Adipocyte (in vitro differentiated cells): ENCODE data around the gene MPZL1.
"Not testable (repeated sequence)": the region's sequence is repeated elsewhere in the genome, so short reads cannot be mapped to it uniquely, and the experiment has no call there.

Experiments
- DNase-seq: peaks from one replicate; pipeline ENCODE4 v3.0.0-alpha.2; 2015; ENCODE audit warnings: low read depth
- H3K27me3 ChIP-seq: replicated peaks from 2 replicates; pipeline ENCODE4 v1.7.0; 2013; ENCODE audit warnings: mild to moderate bottlenecking, low read length, moderate library complexity; ENCODE audit not compliant: control insufficient read depth, insufficient read depth
- H3K36me3 ChIP-seq: 2 replicates; pipeline ENCODE4 v1.7.0; 2013; ENCODE audit warnings: low read length, mild to moderate bottlenecking, moderate library complexity; ENCODE audit not compliant: control insufficient read depth, insufficient read depth, severe bottlenecking
- H3K4me1 ChIP-seq: 2 replicates; pipeline ENCODE4 v1.7.0; 2013; ENCODE audit warnings: mild to moderate bottlenecking, low read length, moderate library complexity; ENCODE audit not compliant: control insufficient read depth, insufficient read depth
- H3K4me3 ChIP-seq: 2 replicates; pipeline ENCODE4 v1.7.0; 2013; ENCODE audit warnings: mild to moderate bottlenecking, low read length, moderate library complexity
- H3K9ac ChIP-seq: 2 replicates; pipeline ENCODE4 v1.7.0; 2013; ENCODE audit warnings: mild to moderate bottlenecking, low read length, moderate library complexity
- H3K9me3 ChIP-seq: 2 replicates; pipeline ENCODE4 v1.7.0; 2013; ENCODE audit warnings: mild to moderate bottlenecking, low read length, moderate library complexity; ENCODE audit not compliant: control insufficient read depth

MPZL1 gene

GRCh38 chr1:167710836-167711235, 10.9 kb upstream of the MPZL1 start:
- DNase-seq, result no peak
- Histone ChIP-seq H3K27me3 (no peaks in the 10 kb centered on the region), H3K9ac (no peak overlapping the region), H3K4me3 (no peak overlapping the region), H3K9me3 (no peaks in the 10 kb centered on the region), H3K4me1 (peaks cover 26% of the 10 kb centered on the region), H3K36me3 (no peaks in the 10 kb centered on the region)

- Histone ChIP-seq H3K4me3 (no peak overlapping the region), H3K36me3 (no peaks in the 10 kb centered on the region), H3K4me1 (peaks cover 26% of the 10 kb centered on the region), H3K9ac (no peak overlapping the region), H3K27me3 (no peaks in the 10 kb centered on the region), H3K9me3 (no peaks in the 10 kb centered on the region)
- no peak for DNase-seq
Measured at GRCh38 chr1:167711797-167712196, 10.0 kb upstream of the MPZL1 start.

- H3K9me3 ChIP-seq, result no peaks in the 10 kb centered on the region
- H3K4me1 ChIP-seq, result peaks cover 27% of the 10 kb centered on the region
- peak overlapping the region; percentile 92 for H3K9ac ChIP-seq
- no peaks in the 10 kb centered on the region for H3K27me3 ChIP-seq
- H3K4me3 ChIP-seq, result peak overlapping the region; percentile 90
- H3K36me3 ChIP-seq, result no peaks in the 10 kb centered on the region
- peak; percentile 45 for DNase-seq
Measured at GRCh38 chr1:167713330-167714081, 8.3 kb upstream of the MPZL1 start.

GRCh38 chr1:167714098-167714438, 7.7 kb upstream of the MPZL1 start:
- peak; percentile 96 for DNase-seq
- Histone ChIP-seq H3K9me3 (no peaks in the 10 kb centered on the region), H3K27me3 (no peaks in the 10 kb centered on the region), H3K36me3 (no peaks in the 10 kb centered on the region), H3K4me1 (peaks cover 30% of the 10 kb centered on the region), H3K9ac (peak overlapping the region; percentile 92), H3K4me3 (peak overlapping the region; percentile 90)

- Histone ChIP-seq H3K4me3 (peak overlapping the region; percentile 90), H3K4me1 (peaks cover 30% of the 10 kb centered on the region), H3K27me3 (no peaks in the 10 kb centered on the region), H3K9me3 (no peaks in the 10 kb centered on the region), H3K36me3 (no peaks in the 10 kb centered on the region), H3K9ac (peak overlapping the region; percentile 92)
- DNase-seq, result peak; percentile 87
Measured at GRCh38 chr1:167714439-167715156, 7.2 kb upstream of the MPZL1 start.

- peak overlapping the region; percentile 90 for H3K4me3 ChIP-seq
- peaks cover 30% of the 10 kb centered on the region for H3K4me1 ChIP-seq
- no peaks in the 10 kb centered on the region for H3K9me3 ChIP-seq
- H3K36me3 ChIP-seq, result no peaks in the 10 kb centered on the region
- H3K9ac ChIP-seq, result peak overlapping the region; percentile 92
- DNase-seq, result peak; percentile 92
- H3K27me3 ChIP-seq, result no peaks in the 10 kb centered on the region
Measured at GRCh38 chr1:167715157-167715999, 6.4 kb upstream of the MPZL1 start.

- Histone ChIP-seq H3K36me3 (no peaks in the 10 kb centered on the region), H3K4me3 (peak overlapping the region; percentile 90), H3K27me3 (no peaks in the 10 kb centered on the region), H3K9ac (peak overlapping the region; percentile 81), H3K9me3 (no peaks in the 10 kb centered on the region), H3K4me1 (peaks cover 30% of the 10 kb centered on the region)
- DNase-seq, result no peak
Measured at GRCh38 chr1:167716000-167716271, 5.8 kb upstream of the MPZL1 start.

GRCh38 chr1:167717351-167717750, 4.4 kb upstream of the MPZL1 start:
- Histone ChIP-seq H3K9ac (no peak overlapping the region), H3K9me3 (no peaks in the 10 kb centered on the region), H3K4me3 (no peak overlapping the region), H3K4me1 (peaks cover 22% of the 10 kb centered on the region), H3K36me3 (no peaks in the 10 kb centered on the region), H3K27me3 (no peaks in the 10 kb centered on the region)
- DNase-seq, result peak; percentile 52

- Histone ChIP-seq H3K4me3 (no peak overlapping the region), H3K9ac (no peak overlapping the region)
- no peak for DNase-seq
Measured at GRCh38 chr1:167718914-167719691, 2.7 kb upstream of the MPZL1 start.

GRCh38 chr1:167719715-167720421, 1.9 kb upstream of the MPZL1 start:
- H3K9ac ChIP-seq, H3K27me3 ChIP-seq, DNase-seq, H3K36me3 ChIP-seq, H3K4me3 ChIP-seq, H3K9me3 ChIP-seq: not testable (repeated sequence)
- H3K4me1 ChIP-seq, result peaks cover 24% of the 10 kb centered on the region

More at GRCh38 chr1:167718914-167719691, 2.7 kb upstream of the MPZL1 start:
- Histone ChIP-seq H3K4me1 (peaks cover 21% of the 10 kb centered on the region), H3K9me3 (no peaks in the 10 kb centered on the region), H3K36me3 (no peaks in the 10 kb centered on the region), H3K27me3 (no peaks in the 10 kb centered on the region)
